Fibroblast of pulmonary artery (primary cell): ENCODE measurements around the gene BABAM1.

Experiments
- DNase-seq: peaks from one replicate; pipeline ENCODE4 v3.0.0-alpha.2; 2010; ENCODE audit warnings: low read depth
- H3K4me3 ChIP-seq: replicated peaks from 2 replicates; pipeline ENCODE4 v1.5.1; 2011; ENCODE audit warnings: low read depth, mild to moderate bottlenecking, control low read depth, low read length, moderate library complexity
- CTCF ChIP-seq: IDR thresholded peaks from 2 replicates; pipeline ENCODE4 v1.5.1; 2011; ENCODE audit warnings: mild to moderate bottlenecking, control low read depth, low read length, inconsistent platforms; ENCODE audit errors: missing control alignments

The BABAM1 gene

GRCh38 chr19:17260842-17261325, 6.4 kb upstream of the BABAM1 start:
- H3K4me3 ChIP-seq, result no peak overlapping the region
- DNase-seq, result peak; percentile 81
- TF ChIP-seq CTCF, result peak; percentile 94

GRCh38 chr19:17262557-17262956, 4.7 kb upstream of the BABAM1 start:
- no peak overlapping the region for H3K4me3 ChIP-seq
- no peak for TF ChIP-seq CTCF
- DNase-seq, result no peak

- DNase-seq, result no peak
- no peak for TF ChIP-seq CTCF
- H3K4me3 ChIP-seq, result no peak overlapping the region
Measured at GRCh38 chr19:17263712-17264640, 3.3 kb upstream of the BABAM1 start.

GRCh38 chr19:17264641-17264979, 2.6 kb upstream of the BABAM1 start, which contains the start of gene USHBP1:
TSS of gene USHBP1 (minus strand) at chr19:17264745. CDS start at chr19:17264299, 446 bp downstream.
- DNase-seq, result no peak
- TF ChIP-seq CTCF, result no peak
- no peak within 1 kb of the TSS for H3K4me3 ChIP-seq

- DNase-seq, result no peak
- no peak for TF ChIP-seq CTCF
- H3K4me3 ChIP-seq, result no peak overlapping the region
Measured at GRCh38 chr19:17266026-17266425, 1.2 kb upstream of the BABAM1 start.

- DNase-seq, result no peak
- TF ChIP-seq CTCF, result no peak
- H3K4me3 ChIP-seq, result no peak overlapping the region
Measured at GRCh38 chr19:17266589-17266974, 661 bp upstream of the BABAM1 start.
